ENCODE data around the gene FLAD1.

The FLAD1 gene

GRCh38 chr1:155003227-155003765, 20.2 kb downstream of the FLAD1 start:
- DNase-seq (ENCODE audit: low read depth, low spot score) = no peak

- no peak for DNase-seq (ENCODE audit: low read depth, low spot score)
These were observed 20.7 kb downstream of the FLAD1 start for GRCh38 chr1:155003766-155004351.

- DNase-seq (ENCODE audit: low read depth, low spot score) = no peak
These were observed 21.4 kb downstream of the FLAD1 start for GRCh38 chr1:155004352-155005075.

GRCh38 chr1:155005076-155006011, 22.2 kb downstream of the FLAD1 start:
- no peak for DNase-seq (ENCODE audit: low read depth, low spot score)

GRCh38 chr1:155006601-155007101, 23.5 kb downstream of the FLAD1 start:
- no peak for DNase-seq (ENCODE audit: low read depth, low spot score)

GRCh38 chr1:155007251-155007828, 24.2 kb downstream of the FLAD1 start:
- DNase-seq (ENCODE audit: low read depth, low spot score) = no peak

- DNase-seq (ENCODE audit: low read depth, low spot score) = no peak
These were observed 25.1 kb downstream of the FLAD1 start for GRCh38 chr1:155008015-155008941.

GRCh38 chr1:155009221-155009711, 26.1 kb downstream of the FLAD1 start:
- no peak for DNase-seq (ENCODE audit: low read depth, low spot score)

- no peak for DNase-seq (ENCODE audit: low read depth, low spot score)
These were observed 26.6 kb downstream of the FLAD1 start for GRCh38 chr1:155009742-155010141.

- no peak for DNase-seq (ENCODE audit: low read depth, low spot score)
These were observed 27.2 kb downstream of the FLAD1 start for GRCh38 chr1:155010211-155010918.

GRCh38 chr1:155011004-155011416, 27.9 kb downstream of the FLAD1 start:
- no peak for DNase-seq (ENCODE audit: low read depth, low spot score)

GRCh38 chr1:155011437-155012025, 28.4 kb downstream of the FLAD1 start:
- DNase-seq (ENCODE audit: low read depth, low spot score) = no peak

- no peak for DNase-seq (ENCODE audit: low read depth, low spot score)
These were observed 28.9 kb downstream of the FLAD1 start for GRCh38 chr1:155012026-155012546.

- no peak for DNase-seq (ENCODE audit: low read depth, low spot score)
These were observed 29.8 kb downstream of the FLAD1 start for GRCh38 chr1:155012776-155013602.

- no peak for DNase-seq (ENCODE audit: low read depth, low spot score)
These were observed 30.5 kb downstream of the FLAD1 start for GRCh38 chr1:155013632-155014031.

GRCh38 chr1:155014709-155015508, 31.8 kb downstream of the FLAD1 start:
- no peak for DNase-seq (ENCODE audit: low read depth, low spot score)

GRCh38 chr1:155015527-155016230, 32.5 kb downstream of the FLAD1 start:
- no peak for DNase-seq (ENCODE audit: low read depth, low spot score)
